Activated CD4-positive, alpha-beta T cell treated with anti-CD3 and anti-CD28 coated beads, Interleukin-2, Interleukin-4, amounts not matched to agents 100 ng/mL and 50 ng/mL, durations not matched to agents 16 hours and 8 hours (primary cell): ENCODE data around the gene CRYBG1.
A peak's percentile ranks its signal among the peaks of the same experiment; 100 is the strongest.
"Not testable (repeated sequence)": the region's sequence is repeated elsewhere in the genome, so short reads cannot be mapped to it uniquely, and the experiment has no call there.

Experiments used
- DNase-seq: peaks from one replicate; pipeline ENCODE4 v3.0.0-alpha.2; 2020; ENCODE audit warnings: low spot score

The CRYBG1 gene

GRCh38 chr6:106509420-106510089 is 149.0 kb downstream of the CRYBG1 start:
- DNase-seq = no peak

- DNase-seq = peak; percentile 89
These were observed 149.8 kb downstream of the CRYBG1 start for GRCh38 chr6:106510090-106510970.

GRCh38 chr6:106511288-106512047 is 151.0 kb downstream of the CRYBG1 start:
- DNase-seq = no peak

GRCh38 chr6:106512048-106512967 is 151.8 kb downstream of the CRYBG1 start:
- peak; percentile 82 for DNase-seq

- no peak for DNase-seq
These were observed 152.6 kb downstream of the CRYBG1 start for GRCh38 chr6:106512968-106513574.

GRCh38 chr6:106513808-106514582 is 153.5 kb downstream of the CRYBG1 start:
- peak; percentile 47 for DNase-seq

GRCh38 chr6:106514583-106514885 is 154.0 kb downstream of the CRYBG1 start:
- no peak for DNase-seq

- not testable (repeated sequence) for DNase-seq
These were observed 155.1 kb downstream of the CRYBG1 start for GRCh38 chr6:106515582-106515981.

- no peak for DNase-seq
These were observed 156.1 kb downstream of the CRYBG1 start for GRCh38 chr6:106516616-106517015.

- no peak for DNase-seq
These were observed 157.2 kb downstream of the CRYBG1 start for GRCh38 chr6:106517706-106518105.

- no peak for DNase-seq
These were observed 158.2 kb downstream of the CRYBG1 start for GRCh38 chr6:106518748-106519147.

GRCh38 chr6:106519460-106520394 is 159.2 kb downstream of the CRYBG1 start:
- peak; percentile 95 for DNase-seq

- peak; percentile 94 for DNase-seq
These were observed 160.3 kb downstream of the CRYBG1 start for GRCh38 chr6:106520711-106521401.

- no peak for DNase-seq
These were observed 162.2 kb downstream of the CRYBG1 start for GRCh38 chr6:106522562-106523250.

- DNase-seq = no peak
These were observed 164.8 kb downstream of the CRYBG1 start for GRCh38 chr6:106525107-106525881.

GRCh38 chr6:106525882-106526275 is 165.4 kb downstream of the CRYBG1 start:
- no peak for DNase-seq

- DNase-seq = no peak
These were observed 166.6 kb downstream of the CRYBG1 start for GRCh38 chr6:106527117-106527516.
